ENCODE results near the gene BCLAF3. TPM values are rescaled to one million over a fixed set of nuclear protein-coding genes. Genes with fewer than 3 reads are reported as not detected.

Gene BCLAF3
- total and polyA plus RNA-seq, 5 donors from 2014 or later, result 1.7 to 10.2 (median 2.0) TPM

GRCh38 chrX:20019672-20020365 is 29.0 kb upstream of the BCLAF3 start:
- peaks cover 6% of the 10 kb centered on the region for H3K27me3 Mint-ChIP-seq
- Histone ChIP-seq H3K27me3 (ENCODE audit: control insufficient read depth, insufficient read depth, low read length) (peaks cover 2% of the 10 kb centered on the region), H3K4me3 (ENCODE audit: low read depth, low read length) (no peak overlapping the region), H3K36me3 (ENCODE audit: control insufficient read depth, insufficient read depth, low read length) (no peaks in the 10 kb centered on the region), H3K9me3 (ENCODE audit: control insufficient read depth in 2 of 2, low read length in 2 of 2) (peaks cover 0 to 6% of the 10 kb centered on the region in 2 experiments), H3K27ac (ENCODE audit: insufficient read depth, low read length, poor library complexity, severe bottlenecking) (no peak overlapping the region), H3K4me1 (ENCODE audit: control insufficient read depth, insufficient read depth, low read length, poor library complexity, severe bottlenecking) (no peaks in the 10 kb centered on the region)
- H3K4me1 Mint-ChIP-seq, result no peaks in the 10 kb centered on the region
- ATAC-seq (ENCODE audit: low read depth in 2 of 2), result no peak
- peak overlapping the region in 1 of 4 donors; percentile 62 for H3K4me3 Mint-ChIP-seq
- peaks cover 6% of the 10 kb centered on the region for H3K36me3 Mint-ChIP-seq
- peaks cover 0 to 13% (median 3%) of the 10 kb centered on the region in 7 donors for H3K9me3 Mint-ChIP-seq
- H3K27ac Mint-ChIP-seq, result no peak overlapping the region
- DNase-seq, result no peak

GRCh38 chrX:20016616-20016945 is 25.7 kb upstream of the BCLAF3 start:
- Mint-ChIP-seq H3K4me1 (no peaks in the 10 kb centered on the region), H3K27ac (no peak overlapping the region), H3K27me3 (peaks cover 6% of the 10 kb centered on the region), H3K36me3 (peaks cover 13% of the 10 kb centered on the region), H3K9me3 (peaks cover 0 to 13% (median 3%) of the 10 kb centered on the region in 7 donors), H3K4me3 (no peak overlapping the region)
- Histone ChIP-seq H3K4me1 (ENCODE audit: control insufficient read depth, insufficient read depth, low read length, poor library complexity, severe bottlenecking) (no peaks in the 10 kb centered on the region), H3K27ac (ENCODE audit: insufficient read depth, low read length, poor library complexity, severe bottlenecking) (no peak overlapping the region), H3K36me3 (ENCODE audit: control insufficient read depth, insufficient read depth, low read length) (no peaks in the 10 kb centered on the region), H3K27me3 (ENCODE audit: control insufficient read depth, insufficient read depth, low read length) (peaks cover 2% of the 10 kb centered on the region), H3K9me3 (ENCODE audit: control insufficient read depth in 2 of 2, low read length in 2 of 2) (peaks cover 0 to 6% of the 10 kb centered on the region in 2 experiments), H3K4me3 (ENCODE audit: low read depth, low read length) (no peak overlapping the region)
- no peak for DNase-seq
- no peak for ATAC-seq (ENCODE audit: low read depth in 2 of 2)

DNA sequence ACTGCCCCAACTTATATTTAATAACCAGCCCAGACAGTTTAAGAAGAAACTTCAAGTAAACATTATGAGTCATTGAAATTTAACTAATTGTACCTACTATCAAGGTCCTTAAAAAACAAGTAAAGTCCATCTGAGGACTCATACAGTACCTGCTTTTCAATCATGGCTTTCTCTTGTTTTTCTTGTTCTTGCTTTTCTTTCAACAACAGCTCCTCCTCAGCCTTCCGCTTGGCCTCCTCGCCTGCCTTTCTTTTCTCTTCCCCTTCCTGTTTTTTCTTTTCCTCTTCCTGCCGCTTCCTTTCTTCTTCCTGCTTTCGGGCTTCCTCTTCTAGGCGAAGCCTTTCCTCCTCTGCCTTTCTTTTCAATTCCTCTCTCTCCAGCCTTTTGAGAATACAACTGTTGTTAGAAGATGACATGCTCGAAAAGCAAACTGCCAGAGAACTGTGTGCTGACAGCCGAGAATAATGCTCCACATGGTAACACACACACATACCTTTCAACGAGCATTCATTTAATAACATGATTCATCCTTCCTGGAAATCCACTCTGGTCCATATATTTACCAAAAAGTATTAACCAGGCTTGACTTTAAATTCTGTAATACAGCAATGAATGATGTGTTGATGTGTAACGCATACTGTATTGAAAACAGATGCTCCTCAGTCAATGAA is 25.2 kb upstream of the BCLAF3 start:
- no peaks in the 10 kb centered on the region for H3K4me1 Mint-ChIP-seq
- peaks cover 6% of the 10 kb centered on the region for H3K27me3 Mint-ChIP-seq
- Histone ChIP-seq H3K4me1 (ENCODE audit: control insufficient read depth, insufficient read depth, low read length, poor library complexity, severe bottlenecking) (no peaks in the 10 kb centered on the region), H3K27ac (ENCODE audit: insufficient read depth, low read length, poor library complexity, severe bottlenecking) (no peak overlapping the region), H3K27me3 (ENCODE audit: control insufficient read depth, insufficient read depth, low read length) (peaks cover 2% of the 10 kb centered on the region), H3K36me3 (ENCODE audit: control insufficient read depth, insufficient read depth, low read length) (no peaks in the 10 kb centered on the region), H3K9me3 (ENCODE audit: control insufficient read depth in 2 of 2, low read length in 2 of 2) (peaks cover 0 to 6% of the 10 kb centered on the region in 2 experiments), H3K4me3 (ENCODE audit: low read depth, low read length) (no peak overlapping the region)
- H3K4me3 Mint-ChIP-seq, result no peak overlapping the region
- DNase-seq (no peak), ATAC-seq (ENCODE audit: low read depth in 2 of 2) (no peak)
- no peak overlapping the region for H3K27ac Mint-ChIP-seq
- H3K36me3 Mint-ChIP-seq, result peaks cover 13% of the 10 kb centered on the region
- peaks cover 0 to 13% (median 3%) of the 10 kb centered on the region in 7 donors for H3K9me3 Mint-ChIP-seq

DNA sequence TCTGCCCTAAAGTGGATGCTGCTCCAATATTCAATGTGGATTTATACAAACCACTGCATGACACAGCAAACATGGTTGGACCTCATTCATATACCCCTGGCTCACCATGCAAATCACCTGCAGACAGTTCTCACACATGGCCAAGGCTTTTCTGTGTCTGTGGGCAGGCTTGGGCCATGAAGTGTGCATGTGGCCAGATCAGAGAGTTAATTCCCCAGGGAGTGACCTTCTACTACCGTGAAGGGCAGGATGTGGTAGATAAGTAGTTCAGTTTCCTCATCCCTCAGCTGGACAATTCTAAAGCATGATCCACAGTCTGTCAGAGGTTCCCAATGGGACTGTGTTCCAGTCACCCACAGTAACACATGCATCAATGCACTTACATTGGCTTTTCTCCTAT is 24.6 kb upstream of the BCLAF3 start:
- Mint-ChIP-seq H3K27ac (no peak overlapping the region), H3K36me3 (peaks cover 19% of the 10 kb centered on the region), H3K4me1 (no peaks in the 10 kb centered on the region), H3K4me3 (no peak overlapping the region), H3K9me3 (peaks cover 0 to 13% (median 3%) of the 10 kb centered on the region in 7 donors), H3K27me3 (peaks cover 2% of the 10 kb centered on the region)
- Histone ChIP-seq H3K36me3 (ENCODE audit: control insufficient read depth, insufficient read depth, low read length) (no peaks in the 10 kb centered on the region), H3K4me3 (ENCODE audit: low read depth, low read length) (no peak overlapping the region), H3K9me3 (ENCODE audit: control insufficient read depth in 2 of 2, low read length in 2 of 2) (peaks cover 0 to 6% of the 10 kb centered on the region in 2 experiments), H3K27me3 (ENCODE audit: control insufficient read depth, insufficient read depth, low read length) (peaks cover 2% of the 10 kb centered on the region), H3K4me1 (ENCODE audit: control insufficient read depth, insufficient read depth, low read length, poor library complexity, severe bottlenecking) (no peaks in the 10 kb centered on the region), H3K27ac (ENCODE audit: insufficient read depth, low read length, poor library complexity, severe bottlenecking) (no peak overlapping the region)
- ATAC-seq (ENCODE audit: low read depth in 2 of 2), result no peak
- no peak for DNase-seq

DNA sequence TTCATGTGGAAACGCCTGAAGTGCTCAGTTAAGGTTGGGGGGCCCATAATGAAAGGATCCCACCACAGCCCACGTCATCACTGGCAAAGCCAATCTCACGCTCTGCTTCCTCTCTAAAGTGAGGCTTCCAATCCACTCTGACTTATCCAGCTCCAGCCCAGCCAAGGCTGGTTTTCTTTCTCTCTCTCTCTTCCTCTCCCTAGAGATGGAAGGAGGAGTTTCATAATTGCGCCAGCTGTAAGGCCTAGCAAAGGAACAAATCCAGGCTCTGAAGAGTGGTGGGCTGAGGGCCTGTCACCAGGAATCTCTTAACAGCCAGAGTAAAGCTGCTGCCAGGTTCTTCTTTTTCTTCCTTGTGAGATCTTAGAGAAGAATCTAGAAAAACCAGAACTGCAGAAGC is 20.7 kb upstream of the BCLAF3 start:
- Mint-ChIP-seq H3K9me3 (peaks cover 0 to 13% (median 2%) of the 10 kb centered on the region in 7 donors), H3K27me3 (no peaks in the 10 kb centered on the region), H3K36me3 (peaks cover 21% of the 10 kb centered on the region), H3K4me3 (no peak overlapping the region), H3K27ac (no peak overlapping the region), H3K4me1 (no peaks in the 10 kb centered on the region)
- Histone ChIP-seq H3K27me3 (ENCODE audit: control insufficient read depth, insufficient read depth, low read length) (no peaks in the 10 kb centered on the region), H3K4me1 (ENCODE audit: control insufficient read depth, insufficient read depth, low read length, poor library complexity, severe bottlenecking) (no peaks in the 10 kb centered on the region), H3K36me3 (ENCODE audit: control insufficient read depth, insufficient read depth, low read length) (no peaks in the 10 kb centered on the region), H3K9me3 (ENCODE audit: control insufficient read depth in 2 of 2, low read length in 2 of 2) (peaks cover 0 to 6% of the 10 kb centered on the region in 2 experiments), H3K27ac (ENCODE audit: insufficient read depth, low read length, poor library complexity, severe bottlenecking) (no peak overlapping the region), H3K4me3 (ENCODE audit: low read depth, low read length) (no peak overlapping the region)
- DNase-seq (no peak), ATAC-seq (ENCODE audit: low read depth in 2 of 2) (no peak)

- H3K4me1 ChIP-seq (ENCODE audit: control insufficient read depth, insufficient read depth, low read length, poor library complexity, severe bottlenecking), result no peaks in the 10 kb centered on the region
- Mint-ChIP-seq H3K4me3 (no peak overlapping the region), H3K36me3 (peaks cover 8% of the 10 kb centered on the region), H3K9me3 (no peaks in the 10 kb centered on the region), H3K27me3 (no peaks in the 10 kb centered on the region), H3K27ac (no peak overlapping the region), H3K4me1 (no peaks in the 10 kb centered on the region)
- H3K9me3 ChIP-seq (ENCODE audit: control insufficient read depth in 2 of 2, low read length in 2 of 2), result no peaks in the 10 kb centered on the region
- no peak for ATAC-seq (ENCODE audit: low read depth in 2 of 2)
- no peak overlapping the region for H3K27ac ChIP-seq (ENCODE audit: insufficient read depth, low read length, poor library complexity, severe bottlenecking)
- H3K4me3 ChIP-seq (ENCODE audit: low read depth, low read length), result no peak overlapping the region
- no peaks in the 10 kb centered on the region for H3K36me3 ChIP-seq (ENCODE audit: control insufficient read depth, insufficient read depth, low read length)
- no peaks in the 10 kb centered on the region for H3K27me3 ChIP-seq (ENCODE audit: control insufficient read depth, insufficient read depth, low read length)
- no peak for DNase-seq
These were observed 17.2 kb upstream of the BCLAF3 start for GRCh38 chrX:20007962-20008622.

- Histone ChIP-seq H3K9me3 (ENCODE audit: control insufficient read depth in 2 of 2, low read length in 2 of 2) (no peaks in the 10 kb centered on the region), H3K4me1 (ENCODE audit: control insufficient read depth, insufficient read depth, low read length, poor library complexity, severe bottlenecking) (no peaks in the 10 kb centered on the region), H3K4me3 (ENCODE audit: low read depth, low read length) (no peak overlapping the region), H3K36me3 (ENCODE audit: control insufficient read depth, insufficient read depth, low read length) (no peaks in the 10 kb centered on the region), H3K27ac (ENCODE audit: insufficient read depth, low read length, poor library complexity, severe bottlenecking) (no peak overlapping the region), H3K27me3 (ENCODE audit: control insufficient read depth, insufficient read depth, low read length) (no peaks in the 10 kb centered on the region)
- H3K9me3 Mint-ChIP-seq, result no peaks in the 10 kb centered on the region
- ATAC-seq (ENCODE audit: low read depth in 2 of 2) (no peak), DNase-seq (no peak)
- no peaks in the 10 kb centered on the region for H3K27me3 Mint-ChIP-seq
- no peak overlapping the region for H3K27ac Mint-ChIP-seq
- H3K4me1 Mint-ChIP-seq, result no peaks in the 10 kb centered on the region
- peaks cover 6% of the 10 kb centered on the region for H3K36me3 Mint-ChIP-seq
- H3K4me3 Mint-ChIP-seq, result no peak overlapping the region
These were observed 15.0 kb upstream of the BCLAF3 start for GRCh38 chrX:20005883-20006282.
